Measurements from ENCODE around the gene MRE11.

- TF ChIP-seq, protein P1, sequence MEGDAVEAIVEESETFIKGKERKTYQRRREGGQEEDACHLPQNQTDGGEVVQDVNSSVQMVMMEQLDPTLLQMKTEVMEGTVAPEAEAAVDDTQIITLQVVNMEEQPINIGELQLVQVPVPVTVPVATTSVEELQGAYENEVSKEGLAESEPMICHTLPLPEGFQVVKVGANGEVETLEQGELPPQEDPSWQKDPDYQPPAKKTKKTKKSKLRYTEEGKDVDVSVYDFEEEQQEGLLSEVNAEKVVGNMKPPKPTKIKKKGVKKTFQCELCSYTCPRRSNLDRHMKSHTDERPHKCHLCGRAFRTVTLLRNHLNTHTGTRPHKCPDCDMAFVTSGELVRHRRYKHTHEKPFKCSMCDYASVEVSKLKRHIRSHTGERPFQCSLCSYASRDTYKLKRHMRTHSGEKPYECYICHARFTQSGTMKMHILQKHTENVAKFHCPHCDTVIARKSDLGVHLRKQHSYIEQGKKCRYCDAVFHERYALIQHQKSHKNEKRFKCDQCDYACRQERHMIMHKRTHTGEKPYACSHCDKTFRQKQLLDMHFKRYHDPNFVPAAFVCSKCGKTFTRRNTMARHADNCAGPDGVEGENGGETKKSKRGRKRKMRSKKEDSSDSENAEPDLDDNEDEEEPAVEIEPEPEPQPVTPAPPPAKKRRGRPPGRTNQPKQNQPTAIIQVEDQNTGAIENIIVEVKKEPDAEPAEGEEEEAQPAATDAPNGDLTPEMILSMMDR (IDR thresholded peaks at IDR 0.05): no peak
- no peak for TF ChIP-seq EZH2 (IDR thresholded peaks at IDR 0.05; ENCODE audit: borderline replicate concordance, insufficient read depth, low read depth, low read length, poor library complexity, severe bottlenecking)
Measured at GRCh38 chr11:94525546-94526324, 32.1 kb upstream of the MRE11 start.

All from B cell (primary cell).